RWPE1 (cell line): ENCODE data around the gene TOLLIP.

Experiments used
- CTCF ChIA-PET: fragments of 350-600 bp; sonication (Branson Sonifier 250); formaldehyde crosslinking; extraction: SDS; loops from one replicate; lab custom pipeline; 2021; lab: Yijun Ruan, JAX
- POLR2A ChIA-PET: fragments of 400-600 bp; formaldehyde crosslinking; extraction: SDS; loops from one replicate; lab custom pipeline; 2020; ENCODE audit warnings: antibody characterized with exemption; ENCODE audit not compliant: low non-redundant PET; lab: Yijun Ruan, JAX
- DNase-seq: peaks from one replicate; pipeline ENCODE4 v3.0.0; 2012; ENCODE audit warnings: low spot score
- H3K27ac ChIP-seq: fragments of 450-650 bp; 2 replicates; pipeline ENCODE4 v1.5.1; 2017
- CTCF ChIP-seq: fragments of 450-650 bp; conservative IDR thresholded peaks from 2 replicates; pipeline ENCODE4 v1.5.1; 2017; ENCODE audit warnings: low read depth, mild to moderate bottlenecking

TOLLIP gene

GRCh38 chr11:1235306-1235900 is 74.0 kb downstream of the TOLLIP start:
- no peak for DNase-seq
- CTCF ChIA-PET, result no interaction called here
- TF ChIP-seq CTCF, result no peak
- no peak overlapping the region for H3K27ac ChIP-seq
- POLR2A ChIA-PET, result no interaction called here

- H3K27ac ChIP-seq, result no peak overlapping the region
- ChIA-PET CTCF (no interaction called here), POLR2A (no interaction called here)
- no peak for DNase-seq
- TF ChIP-seq CTCF, result no peak
These were observed 74.6 kb downstream of the TOLLIP start for GRCh38 chr11:1234771-1235305.

GRCh38 chr11:1234054-1234720 is 75.2 kb downstream of the TOLLIP start:
- ChIA-PET POLR2A (no interaction called here), CTCF (no interaction called here)
- no peak for TF ChIP-seq CTCF
- no peak overlapping the region for H3K27ac ChIP-seq
- no peak for DNase-seq

GRCh38 chr11:1233351-1234053 is 75.9 kb downstream of the TOLLIP start:
- no peak for DNase-seq
- ChIA-PET POLR2A (no interaction called here), CTCF (interaction anchor here (0.6 kb wide), 1 partner anchor 245 kb away, joined by 3 read pairs; no protein-coding TSS in a partner anchor)
- TF ChIP-seq CTCF, result no peak
- no peak overlapping the region for H3K27ac ChIP-seq

- no peak for TF ChIP-seq CTCF
- no peak overlapping the region for H3K27ac ChIP-seq
- ChIA-PET CTCF (interaction anchor here (0.6 to 1.0 kb wide), 2 partner anchors 29 to 245 kb away, joined by 3 read pairs; no protein-coding TSS in a partner anchor), POLR2A (no interaction called here)
- DNase-seq, result no peak
These were observed 76.5 kb downstream of the TOLLIP start for GRCh38 chr11:1232883-1233321.

- CTCF ChIA-PET, result interaction anchor here (1.0 to 1.9 kb wide), 2 partner anchors 28 to 29 kb away, joined by 3 to 9 read pairs; no protein-coding TSS in a partner anchor
- POLR2A ChIA-PET, result no interaction called here
- DNase-seq, result no peak
- no peak for TF ChIP-seq CTCF
- H3K27ac ChIP-seq, result no peak overlapping the region
These were observed 77.2 kb downstream of the TOLLIP start for GRCh38 chr11:1232021-1232882.
